HG02763 (cell line): ENCODE results near the gene AIFM2.
"Not testable (repeated sequence)": the region's sequence is repeated elsewhere in the genome, so short reads cannot be mapped to it uniquely, and the experiment has no call there.

ENCODE experiments used
- ATAC-seq: cut with Tn5 transposase; IDR thresholded peaks from one replicate; pipeline ENCODE4 v1.9.1; 2021; ENCODE audit warnings: mild to moderate bottlenecking, moderate library complexity; ENCODE audit not compliant: unreplicated experiment

AIFM2 gene

DNA sequence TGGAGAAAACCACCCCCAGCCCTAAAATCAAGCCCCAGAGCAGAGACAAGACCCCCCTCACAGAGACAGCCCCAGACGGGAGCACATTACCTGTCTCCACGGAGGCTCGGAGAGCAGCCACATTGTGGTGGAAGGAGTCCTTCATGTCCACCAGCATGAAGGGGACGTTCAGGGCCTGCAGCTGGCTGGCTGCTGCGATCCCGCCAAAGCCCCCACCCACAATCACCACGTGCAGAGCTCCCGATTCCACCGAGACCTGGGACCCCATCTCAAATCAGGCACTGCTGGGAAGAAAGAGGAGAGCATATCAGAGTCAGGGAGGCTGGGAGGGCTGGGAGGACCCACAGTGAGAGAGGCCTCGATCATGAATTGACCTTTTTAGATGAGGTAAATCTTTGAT, 8.8 kb downstream of the AIFM2 start:
- no peak for ATAC-seq

DNA sequence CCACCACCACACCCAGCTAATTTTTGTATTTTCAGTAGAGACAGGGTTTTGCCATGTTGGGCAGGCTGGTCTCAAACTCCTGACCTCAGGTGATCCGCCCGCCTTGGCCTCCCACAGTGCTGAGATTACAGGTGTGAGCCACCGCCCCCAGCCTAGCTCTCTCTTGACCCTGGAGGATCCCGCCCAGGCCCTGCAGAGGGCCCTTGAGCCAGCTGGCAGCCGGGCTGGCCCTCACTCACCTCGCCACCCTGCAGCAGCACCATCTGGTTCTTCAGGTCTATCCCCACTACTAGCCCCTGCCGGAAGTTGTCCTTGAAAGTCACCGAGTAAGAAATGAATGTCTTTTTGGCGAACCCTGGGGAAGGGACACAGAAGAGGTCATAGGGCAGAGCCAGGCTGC, 9.5 kb downstream of the AIFM2 start:
- not testable (repeated sequence) for ATAC-seq

DNA sequence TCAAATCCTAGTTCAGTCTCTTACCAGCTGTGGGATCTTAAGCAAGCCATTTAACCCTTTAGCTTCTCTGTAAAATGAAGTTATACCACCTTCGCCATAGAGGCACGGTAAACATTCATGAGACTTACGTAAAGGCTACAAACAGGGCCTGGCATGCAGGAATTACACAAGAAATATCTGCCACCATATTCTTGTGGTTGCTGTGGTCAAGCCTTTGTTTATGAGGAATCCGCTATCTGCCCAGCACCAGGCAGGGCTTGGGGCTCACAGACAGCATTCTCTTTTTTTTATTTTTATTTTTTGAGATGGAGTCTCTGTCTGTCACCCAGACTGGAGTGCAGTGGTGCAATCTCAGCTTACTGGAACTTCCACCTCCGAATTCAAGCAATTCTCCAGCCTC, 9.9 kb downstream of the AIFM2 start:
- ATAC-seq: no peak

DNA sequence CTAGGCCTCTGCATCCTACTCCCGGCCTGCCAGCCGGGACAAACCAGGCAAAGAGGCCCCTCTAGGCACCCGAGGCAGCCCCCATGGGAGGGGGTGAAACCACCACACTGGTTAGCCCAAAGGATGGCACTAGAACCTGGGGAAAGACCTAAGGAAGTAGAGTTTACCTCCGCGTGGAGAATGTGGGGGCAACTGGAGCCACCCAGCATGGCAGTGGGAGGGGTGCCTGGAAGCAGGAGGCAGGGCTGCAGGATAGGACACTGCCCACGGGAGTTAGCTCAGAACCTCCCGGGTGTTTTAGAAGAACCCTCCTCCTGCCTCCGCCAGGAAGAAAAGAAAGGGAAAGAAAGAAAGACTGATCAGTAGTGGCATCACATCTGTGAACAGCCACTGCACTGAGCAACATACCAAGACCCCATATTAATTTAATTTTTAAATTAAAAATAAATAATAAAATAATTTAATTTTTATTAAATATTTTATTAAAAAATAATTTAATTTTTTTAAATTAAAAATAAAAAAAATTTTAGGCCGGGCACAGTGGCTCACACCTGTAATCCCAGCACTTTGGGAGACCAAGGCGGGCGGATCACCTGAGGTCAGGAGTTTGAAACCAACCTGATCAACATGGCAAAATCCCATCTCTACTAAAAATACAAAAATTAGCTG, 11.2 kb downstream of the AIFM2 start:
- no peak for ATAC-seq

DNA sequence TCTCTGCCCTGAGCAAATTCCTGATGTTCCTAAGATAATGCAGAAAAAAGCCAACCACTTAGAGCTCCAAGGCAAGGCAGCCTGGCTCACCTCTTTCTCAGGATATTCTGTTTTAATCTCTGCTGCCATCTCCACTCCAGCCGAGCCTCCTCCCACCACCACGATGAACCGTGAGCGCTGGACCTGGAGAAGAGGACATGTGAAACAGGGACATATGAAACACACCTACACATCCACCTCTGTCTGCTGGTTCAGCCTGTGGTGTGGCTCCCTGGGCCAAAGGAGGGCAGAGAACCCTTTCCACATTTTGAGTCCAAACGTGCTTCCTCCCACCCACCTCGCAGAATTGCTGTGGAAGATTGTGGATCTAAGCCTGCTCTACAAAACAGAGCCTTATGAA, 12.2 kb downstream of the AIFM2 start:
- ATAC-seq: no peak

DNA sequence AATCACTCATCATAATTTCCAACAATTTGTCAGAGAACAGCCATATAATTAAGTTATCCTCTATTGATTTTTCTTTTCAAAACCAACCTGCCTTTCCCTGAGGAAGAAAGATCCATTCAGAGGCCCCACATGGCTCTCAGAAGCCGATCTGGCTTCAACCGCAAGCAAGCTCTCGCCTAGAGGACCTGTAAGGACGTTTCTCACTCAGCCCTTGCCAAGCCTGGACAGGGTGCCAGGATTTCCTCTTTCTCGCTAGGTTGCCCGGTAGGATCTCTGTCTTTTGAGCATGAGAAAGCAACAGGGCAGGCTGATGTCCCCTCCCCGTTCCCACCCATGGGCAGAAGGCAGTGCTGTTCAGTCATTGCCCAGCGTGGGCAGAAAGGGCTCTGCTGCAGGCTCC, 13.0 kb downstream of the AIFM2 start:
- no peak for ATAC-seq

DNA sequence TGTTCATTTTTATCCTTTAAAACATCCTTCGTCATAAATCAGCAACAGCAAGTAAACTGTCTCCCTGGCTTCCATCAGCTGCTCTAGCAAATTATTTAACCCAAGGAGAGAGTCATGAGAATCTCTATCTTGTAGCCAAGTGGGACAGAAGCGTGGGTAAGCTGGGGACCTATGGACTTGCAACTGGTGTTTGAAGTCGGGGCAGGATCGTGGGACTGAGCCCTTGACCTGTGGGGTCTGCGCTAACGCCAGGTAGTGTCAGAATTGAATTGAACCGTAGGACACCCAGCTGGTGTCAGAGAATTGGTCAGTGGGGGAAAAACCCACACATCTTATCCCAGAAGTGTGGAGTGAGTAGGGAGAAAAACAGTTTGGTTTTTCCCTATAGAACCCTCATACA, 13.4 kb downstream of the AIFM2 start:
- no peak for ATAC-seq

DNA sequence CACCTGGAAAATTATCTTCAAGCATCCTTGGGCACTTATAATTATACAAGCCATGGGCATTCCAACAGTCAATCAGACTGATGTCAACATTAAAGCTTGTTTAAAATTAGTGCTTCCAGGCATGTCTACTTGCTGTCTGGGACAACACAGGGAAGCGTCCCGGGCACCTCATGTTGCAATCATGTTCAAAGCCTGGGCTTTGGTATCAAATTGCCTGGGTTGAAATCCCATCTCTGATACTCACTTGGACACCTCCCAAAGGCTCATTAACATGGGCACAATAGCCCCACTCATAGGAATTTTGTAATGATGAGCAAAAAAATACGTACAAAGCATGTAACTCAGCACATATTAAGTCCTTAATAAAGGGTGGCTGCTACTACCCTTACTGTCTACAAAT, 14.4 kb downstream of the AIFM2 start:
- no peak for ATAC-seq

DNA sequence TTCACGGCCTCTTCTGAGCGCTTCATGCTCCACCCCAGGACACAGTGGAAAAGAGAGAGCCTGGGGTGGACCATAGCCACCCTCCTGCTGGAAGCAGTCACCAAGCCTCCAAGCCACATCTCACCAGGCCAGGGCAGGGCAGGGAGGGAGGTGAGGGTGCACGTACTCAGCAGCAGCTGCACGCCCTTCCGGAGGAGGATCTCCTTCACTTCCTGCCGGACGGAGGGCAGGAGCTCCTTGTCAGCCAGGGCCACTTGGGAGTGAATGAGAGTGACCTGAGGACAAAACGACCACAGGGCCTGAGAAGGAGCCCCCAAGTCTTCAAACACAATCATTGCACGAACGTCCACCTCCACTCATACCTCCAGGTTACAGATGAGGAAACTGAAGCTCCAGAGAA, 15.0 kb downstream of the AIFM2 start:
- no peak for ATAC-seq

DNA sequence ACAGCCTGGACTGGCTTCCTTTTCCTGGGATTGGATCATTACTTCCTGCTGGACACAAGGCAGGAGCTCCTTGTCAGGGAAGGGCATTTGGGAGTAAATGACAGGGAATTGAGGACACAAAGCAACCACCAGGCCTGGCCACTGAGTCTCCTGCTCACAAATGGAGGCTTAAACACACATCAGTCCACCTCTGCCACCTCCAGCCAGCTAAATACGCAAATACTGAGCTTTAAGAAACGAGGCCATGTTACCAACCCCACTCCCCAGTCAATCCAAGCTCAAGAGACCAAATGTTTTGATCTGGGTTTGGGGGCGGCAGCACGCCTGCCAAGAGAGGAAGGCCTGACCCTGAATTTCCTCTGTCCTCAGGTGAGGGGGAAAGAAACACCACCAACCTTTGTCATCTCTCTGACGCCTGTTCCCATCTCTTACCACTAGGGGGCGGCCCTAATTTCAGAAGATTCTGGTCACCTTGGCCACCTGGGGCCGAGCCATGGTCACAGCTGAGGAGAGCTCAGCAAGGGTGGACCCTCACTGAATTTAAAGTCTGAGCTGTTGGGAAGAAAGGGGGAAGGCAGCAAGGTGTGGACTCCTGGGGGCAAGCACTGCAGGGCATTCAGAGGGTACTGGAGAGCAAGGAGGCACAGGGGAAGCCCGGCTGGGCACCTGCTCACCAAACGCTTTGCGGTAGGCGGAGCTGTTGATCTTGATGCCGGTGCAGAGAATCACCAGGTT, 16.5 kb downstream of the AIFM2 start:
- ATAC-seq: no peak

DNA sequence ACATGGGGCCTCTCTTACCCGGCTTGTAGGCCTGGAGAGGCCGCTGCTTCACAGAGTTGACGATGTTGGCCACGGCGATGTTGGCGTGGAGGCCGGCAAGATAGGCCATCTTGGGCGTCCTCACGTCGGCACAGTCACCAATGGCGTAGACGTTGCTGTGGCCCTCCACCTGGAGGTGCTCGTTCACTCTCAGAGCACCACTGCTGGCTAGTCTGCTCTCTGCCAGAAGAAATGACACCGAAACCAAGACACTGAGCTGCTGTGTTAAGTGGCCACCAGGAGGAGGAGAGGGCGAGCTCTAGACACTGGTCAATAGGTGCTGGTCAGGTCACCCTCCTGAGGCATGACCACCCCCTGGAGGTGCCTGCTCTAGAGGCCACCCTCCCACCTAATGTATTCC, 17.7 kb downstream of the AIFM2 start:
- no peak for ATAC-seq

DNA sequence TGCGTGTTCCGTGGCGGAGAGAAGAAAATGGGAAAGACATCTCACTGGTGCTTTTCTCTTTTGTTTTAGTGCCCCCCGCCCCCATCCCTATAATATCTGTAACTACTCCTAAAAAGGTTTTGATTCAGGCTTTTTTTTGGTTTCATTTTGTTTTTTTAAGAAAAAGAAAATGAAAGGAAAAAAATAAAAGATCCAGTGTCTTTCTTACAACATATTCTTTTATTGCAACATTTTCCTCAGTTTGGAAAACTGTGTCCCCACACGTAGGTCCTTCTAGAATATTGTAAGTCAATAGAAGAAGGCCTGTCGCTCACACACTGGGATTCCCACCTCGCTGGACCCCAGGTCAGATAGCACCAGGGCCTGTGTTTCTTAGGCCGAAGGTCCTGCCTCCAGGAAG, 20.6 kb downstream of the AIFM2 start:
- no peak for ATAC-seq

DNA sequence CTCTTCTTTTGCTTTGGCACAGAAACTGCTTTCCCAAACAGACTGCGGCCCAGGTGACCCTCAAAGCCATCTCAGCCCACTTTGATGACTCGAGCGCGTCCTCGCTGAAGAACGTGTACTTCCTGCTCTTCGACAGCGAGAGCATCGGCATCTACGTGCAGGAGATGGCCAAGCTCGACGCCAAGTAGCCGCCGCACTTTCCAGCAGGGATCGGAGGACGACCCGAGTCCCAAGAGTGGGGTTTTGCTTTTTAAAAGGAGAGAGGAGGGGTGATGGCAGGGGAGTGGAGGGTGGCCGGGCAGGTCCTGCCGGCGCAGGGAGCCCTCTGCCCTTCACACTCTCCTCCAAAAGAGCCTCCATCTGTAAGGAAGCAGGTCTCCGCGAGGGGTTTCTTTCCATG, 21.1 kb downstream of the AIFM2 start:
- ATAC-seq: no peak

DNA sequence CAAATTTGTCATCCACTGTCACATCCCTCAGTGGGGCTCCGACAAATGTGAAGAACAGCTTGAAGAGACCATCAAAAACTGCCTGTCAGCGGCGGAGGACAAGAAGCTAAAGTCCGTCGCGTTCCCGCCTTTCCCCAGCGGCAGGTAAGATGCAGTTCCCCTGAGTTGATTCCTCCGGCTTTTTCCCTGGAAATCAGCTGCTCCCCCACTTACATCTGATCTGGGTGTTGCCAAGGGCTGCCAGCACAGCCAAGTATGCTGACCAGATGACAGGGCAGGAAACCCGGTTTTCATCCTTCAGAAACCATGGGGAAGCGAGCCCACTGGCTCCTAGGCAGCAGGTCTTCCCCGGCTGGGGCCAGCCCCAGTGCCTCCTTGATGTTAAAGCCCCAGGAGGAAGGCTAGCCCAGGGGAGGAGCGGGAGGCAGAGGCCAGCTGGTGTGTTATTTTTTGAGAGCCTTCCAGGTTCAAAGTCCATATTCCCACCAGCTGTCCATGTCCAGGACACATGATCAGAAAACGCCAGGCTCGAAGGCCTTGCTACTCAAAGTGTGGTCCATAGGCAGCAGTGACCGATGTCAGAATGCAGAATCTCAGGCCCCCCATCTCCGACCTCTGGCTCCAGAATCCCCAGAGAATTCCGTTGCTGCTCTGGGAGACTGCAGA, 23.4 kb downstream of the AIFM2 start:
- no peak for ATAC-seq

DNA sequence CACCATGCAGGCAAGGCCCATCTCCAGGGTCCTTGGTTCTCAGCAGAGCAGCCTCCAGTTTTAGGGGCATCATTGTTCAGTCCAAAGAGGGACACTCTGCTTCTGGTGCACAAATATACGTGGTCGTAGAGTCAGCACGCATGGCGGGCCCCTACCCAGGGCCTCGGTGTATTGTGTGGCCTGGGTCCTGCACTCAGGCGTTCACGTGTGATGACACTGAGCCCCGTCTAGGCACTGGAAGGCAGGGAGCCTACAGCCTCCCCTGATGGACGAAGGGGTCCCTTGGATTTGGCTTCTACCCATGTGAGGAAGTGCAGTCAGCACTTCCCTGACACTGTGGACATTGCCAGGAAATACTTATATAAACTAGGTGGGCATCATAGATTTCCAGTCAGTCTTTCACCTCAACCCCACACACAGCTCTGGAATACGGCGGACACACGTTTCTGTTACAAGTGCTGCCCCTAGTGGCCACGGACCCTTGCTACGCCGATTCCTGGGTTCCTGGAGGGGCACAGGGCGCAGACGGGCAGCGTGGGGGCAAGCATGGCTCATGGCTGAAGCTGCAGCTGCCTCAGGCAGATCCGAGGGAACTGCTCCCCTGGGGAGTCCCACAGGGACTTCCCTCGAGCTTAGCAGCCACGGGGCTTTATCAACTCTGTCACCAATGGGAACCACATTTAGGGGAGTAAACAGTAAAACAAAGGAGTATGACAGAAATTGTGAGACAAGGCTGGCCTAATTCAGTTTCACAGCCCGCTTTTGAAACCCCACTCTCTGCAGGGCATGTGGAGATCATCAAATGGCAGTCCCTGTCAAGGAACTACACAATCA, 25.4 kb downstream of the AIFM2 start:
- ATAC-seq: no peak

DNA sequence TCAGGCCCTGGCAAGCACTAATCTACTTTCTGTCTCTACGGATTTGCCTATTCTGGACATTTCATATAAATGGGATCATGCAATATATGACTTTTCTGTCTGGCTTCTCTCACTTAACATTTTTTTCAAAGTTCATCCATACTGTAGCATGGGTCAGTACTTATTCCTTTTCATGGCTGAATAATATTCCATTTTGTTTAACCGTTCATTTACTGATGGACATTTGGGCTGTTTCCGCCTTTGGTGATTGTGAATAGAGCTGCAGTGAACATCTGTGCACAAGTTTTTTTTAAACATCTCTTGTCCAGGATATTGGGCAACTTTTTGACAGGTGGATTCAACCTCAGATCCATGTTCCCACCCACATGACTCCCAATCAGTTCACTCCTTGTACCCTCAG, 31.0 kb downstream of the AIFM2 start:
- no peak for ATAC-seq

DNA sequence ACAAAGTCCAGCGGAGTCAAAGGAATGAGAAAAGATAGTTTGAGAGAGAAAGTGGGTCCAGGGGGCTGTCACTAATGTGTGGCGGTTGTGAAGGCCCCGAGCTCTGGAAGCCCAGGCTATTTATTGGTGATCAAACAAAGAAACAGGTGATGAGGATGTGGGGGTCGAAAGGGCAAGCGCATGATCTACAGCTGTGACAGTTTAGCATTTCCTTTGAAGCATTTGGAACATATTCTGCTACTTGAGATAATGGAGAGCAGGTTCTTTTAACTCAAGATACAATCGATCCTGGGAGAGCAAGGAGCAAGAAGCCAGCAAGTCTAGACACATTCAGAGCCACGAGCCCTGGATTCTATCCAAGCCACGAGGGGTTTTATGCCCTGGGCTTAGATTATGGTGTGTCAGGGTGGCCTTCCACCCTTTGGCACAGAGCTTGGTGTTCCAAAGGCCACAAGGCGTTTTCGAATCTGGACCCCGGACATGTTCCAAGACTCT, 31.5 kb downstream of the AIFM2 start:
- ATAC-seq: not testable (repeated sequence)

DNA sequence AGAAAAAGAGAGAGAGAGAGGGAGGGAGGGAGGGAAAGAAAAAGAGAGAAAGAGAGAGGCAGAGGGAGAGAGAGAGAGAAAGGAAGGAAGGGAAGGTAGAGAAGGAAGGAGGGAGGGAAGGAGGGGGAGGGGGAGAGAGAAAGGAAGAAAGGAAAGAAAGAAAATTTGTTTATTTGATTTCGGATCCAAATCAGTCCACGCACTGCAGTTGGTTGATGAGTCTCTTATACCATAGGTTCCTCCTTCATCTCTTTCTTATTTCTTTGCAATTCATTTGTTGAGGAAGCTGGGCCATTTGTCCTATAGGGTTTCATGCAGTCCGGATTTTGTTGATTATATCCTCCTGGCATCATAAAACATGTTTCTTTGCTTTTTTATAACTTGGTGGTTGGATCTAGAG, 34.4 kb downstream of the AIFM2 start:
- no peak for ATAC-seq

DNA sequence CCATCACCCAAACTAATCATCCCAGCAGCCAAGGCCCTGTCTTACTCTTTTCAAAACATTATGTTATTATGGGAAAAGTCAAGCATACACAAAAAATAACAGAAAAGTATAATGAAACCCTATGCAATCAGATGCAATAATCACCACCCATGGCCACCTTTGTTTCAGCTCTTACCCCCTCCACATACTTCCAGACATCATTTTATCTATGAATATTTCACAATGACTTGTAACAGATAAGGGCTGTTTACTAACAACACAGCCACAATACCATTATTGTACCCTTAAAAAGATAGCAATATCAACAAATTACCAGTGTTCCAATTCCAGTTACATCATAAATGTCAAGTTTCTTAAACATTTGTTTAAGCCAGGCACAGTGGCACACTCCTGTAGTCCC, 35.2 kb downstream of the AIFM2 start:
- no peak for ATAC-seq

DNA sequence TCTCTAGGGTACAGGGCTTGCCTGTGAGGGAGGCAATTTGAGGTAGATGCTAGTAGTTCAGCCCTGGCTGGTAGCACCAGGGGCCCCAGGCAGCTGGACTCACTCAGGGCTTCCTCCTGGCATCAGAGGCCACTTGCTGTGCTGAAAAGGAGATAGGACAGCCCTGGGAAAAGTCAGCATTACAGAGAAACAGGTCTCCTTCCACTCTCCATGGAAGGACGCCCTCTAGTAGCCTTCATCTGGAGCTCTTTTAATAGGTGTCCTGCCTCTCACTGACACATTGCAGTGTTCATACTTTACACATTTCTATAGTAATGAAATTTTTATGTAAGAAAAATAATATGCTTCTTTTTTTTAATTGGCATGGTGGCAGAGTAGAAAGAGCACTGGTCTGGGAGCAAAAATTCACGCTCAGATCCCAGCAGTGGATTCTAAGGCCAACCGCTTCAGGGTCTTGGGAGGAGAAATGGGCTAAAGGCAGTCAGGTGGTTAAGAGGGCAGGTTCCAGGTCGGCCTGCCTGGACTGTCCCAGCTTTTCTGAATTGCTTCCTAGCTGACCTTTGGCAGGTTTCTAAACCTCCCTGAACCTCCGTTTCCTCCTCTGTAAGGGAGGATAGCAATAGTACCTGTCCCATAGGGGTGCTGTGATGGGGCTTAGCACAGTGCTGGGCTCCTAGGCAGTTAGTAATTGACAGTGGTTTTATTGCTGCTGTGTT, 35.8 kb downstream of the AIFM2 start:
- no peak for ATAC-seq
